ENCODE measurements around the gene MAST4. TPM values are rescaled to one million over a fixed set of nuclear protein-coding genes. Genes with fewer than 3 reads are reported as not detected.
"Not testable (repeated sequence)": the region's sequence is repeated elsewhere in the genome, so short reads cannot be mapped to it uniquely, and the experiment has no call there.

MAST4 gene
- total RNA-seq, 2 donors from 2014 or later: 9.5 to 20.8 TPM

DNA sequence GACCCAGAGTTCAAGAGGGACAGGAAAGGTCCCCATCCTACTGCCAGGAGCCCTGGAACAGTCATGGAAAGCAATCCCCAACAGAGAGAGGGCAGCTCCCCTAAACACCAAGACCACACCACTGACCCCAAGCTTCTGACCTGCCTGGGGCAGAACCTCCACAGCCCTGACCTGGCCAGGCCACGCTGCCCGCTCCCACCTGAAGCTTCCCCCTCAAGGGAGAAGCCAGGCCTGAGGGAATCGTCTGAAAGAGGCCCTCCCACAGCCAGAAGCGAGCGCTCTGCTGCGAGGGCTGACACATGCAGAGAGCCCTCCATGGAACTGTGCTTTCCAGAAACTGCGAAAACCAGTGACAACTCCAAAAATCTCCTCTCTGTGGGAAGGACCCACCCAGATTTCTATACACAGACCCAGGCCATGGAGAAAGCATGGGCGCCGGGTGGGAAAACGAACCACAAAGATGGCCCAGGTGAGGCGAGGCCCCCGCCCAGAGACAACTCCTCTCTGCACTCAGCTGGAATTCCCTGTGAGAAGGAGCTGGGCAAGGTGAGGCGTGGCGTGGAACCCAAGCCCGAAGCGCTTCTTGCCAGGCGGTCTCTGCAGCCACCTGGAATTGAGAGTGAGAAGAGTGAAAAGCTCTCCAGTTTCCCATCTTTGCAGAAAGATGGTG lies 568.8 kb downstream of the MAST4 start:
- H3K4me1 ChIP-seq: peaks cover 4% of the 10 kb centered on the region

DNA sequence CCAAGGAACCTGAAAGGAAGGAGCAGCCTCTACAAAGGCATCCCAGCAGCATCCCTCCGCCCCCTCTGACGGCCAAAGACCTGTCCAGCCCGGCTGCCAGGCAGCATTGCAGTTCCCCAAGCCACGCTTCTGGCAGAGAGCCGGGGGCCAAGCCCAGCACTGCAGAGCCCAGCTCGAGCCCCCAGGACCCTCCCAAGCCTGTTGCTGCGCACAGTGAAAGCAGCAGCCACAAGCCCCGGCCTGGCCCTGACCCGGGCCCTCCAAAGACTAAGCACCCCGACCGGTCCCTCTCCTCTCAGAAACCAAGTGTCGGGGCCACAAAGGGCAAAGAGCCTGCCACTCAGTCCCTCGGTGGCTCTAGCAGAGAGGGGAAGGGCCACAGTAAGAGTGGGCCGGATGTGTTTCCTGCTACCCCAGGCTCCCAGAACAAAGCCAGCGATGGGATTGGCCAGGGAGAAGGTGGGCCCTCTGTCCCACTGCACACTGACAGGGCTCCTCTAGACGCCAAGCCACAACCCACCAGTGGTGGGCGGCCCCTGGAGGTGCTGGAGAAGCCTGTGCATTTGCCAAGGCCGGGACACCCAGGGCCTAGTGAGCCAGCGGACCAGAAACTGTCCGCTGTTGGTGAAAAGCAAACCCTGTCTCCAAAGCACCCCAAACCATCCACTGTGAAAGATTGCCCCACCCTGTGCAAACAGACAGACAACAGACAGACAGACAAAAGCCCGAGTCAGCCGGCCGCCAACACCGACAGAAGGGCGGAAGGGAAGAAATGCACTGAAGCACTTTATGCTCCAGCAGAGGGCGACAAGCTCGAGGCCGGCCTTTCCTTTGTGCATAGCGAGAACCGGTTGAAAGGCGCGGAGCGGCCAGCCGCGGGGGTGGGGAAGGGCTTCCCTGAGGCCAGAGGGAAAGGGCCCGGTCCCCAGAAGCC lies 569.6 kb downstream of the MAST4 start:
- TF ChIP-seq, protein P1, sequence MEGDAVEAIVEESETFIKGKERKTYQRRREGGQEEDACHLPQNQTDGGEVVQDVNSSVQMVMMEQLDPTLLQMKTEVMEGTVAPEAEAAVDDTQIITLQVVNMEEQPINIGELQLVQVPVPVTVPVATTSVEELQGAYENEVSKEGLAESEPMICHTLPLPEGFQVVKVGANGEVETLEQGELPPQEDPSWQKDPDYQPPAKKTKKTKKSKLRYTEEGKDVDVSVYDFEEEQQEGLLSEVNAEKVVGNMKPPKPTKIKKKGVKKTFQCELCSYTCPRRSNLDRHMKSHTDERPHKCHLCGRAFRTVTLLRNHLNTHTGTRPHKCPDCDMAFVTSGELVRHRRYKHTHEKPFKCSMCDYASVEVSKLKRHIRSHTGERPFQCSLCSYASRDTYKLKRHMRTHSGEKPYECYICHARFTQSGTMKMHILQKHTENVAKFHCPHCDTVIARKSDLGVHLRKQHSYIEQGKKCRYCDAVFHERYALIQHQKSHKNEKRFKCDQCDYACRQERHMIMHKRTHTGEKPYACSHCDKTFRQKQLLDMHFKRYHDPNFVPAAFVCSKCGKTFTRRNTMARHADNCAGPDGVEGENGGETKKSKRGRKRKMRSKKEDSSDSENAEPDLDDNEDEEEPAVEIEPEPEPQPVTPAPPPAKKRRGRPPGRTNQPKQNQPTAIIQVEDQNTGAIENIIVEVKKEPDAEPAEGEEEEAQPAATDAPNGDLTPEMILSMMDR (IDR thresholded peaks at IDR 0.05): peak; percentile 82
- no peaks in the 10 kb centered on the region for H3K27me3 ChIP-seq
- peak overlapping the region; percentile 31 for H3K4me3 ChIP-seq
- peaks cover 4% of the 10 kb centered on the region for H3K4me1 ChIP-seq
- H3K9me3 ChIP-seq: no peaks in the 10 kb centered on the region
- peak overlapping the region; percentile 37 to 62 for H3K9ac ChIP-seq (ENCODE audit: low read depth in 2 of 2, low read length in 2 of 2)
- H3K27ac ChIP-seq: peak overlapping the region; percentile 63
- DNase-seq: peak; percentile 91
- intact Hi-C loops (cut with DNase I): loop anchor here (5.0 kb wide), 1 partner anchor 42 kb away; no protein-coding TSS in a partner anchor
- H3K36me3 ChIP-seq: no peaks in the 10 kb centered on the region

More for the DNA sequence above, 568.8 kb downstream of the MAST4 start:
- Histone ChIP-seq H3K27ac (no peak overlapping the region), H3K9ac (ENCODE audit: low read depth in 2 of 2, low read length in 2 of 2) (no peak overlapping the region), H3K36me3 (no peaks in the 10 kb centered on the region), H3K4me3 (no peak overlapping the region), H3K9me3 (no peaks in the 10 kb centered on the region), H3K27me3 (no peaks in the 10 kb centered on the region)
- no peak for DNase-seq
- intact Hi-C loops (cut with DNase I): loop anchor here (5.0 kb wide), 1 partner anchor 42 kb away; no protein-coding TSS in a partner anchor
- TF ChIP-seq, protein P1 (IDR thresholded peaks at IDR 0.05): no peak

DNA sequence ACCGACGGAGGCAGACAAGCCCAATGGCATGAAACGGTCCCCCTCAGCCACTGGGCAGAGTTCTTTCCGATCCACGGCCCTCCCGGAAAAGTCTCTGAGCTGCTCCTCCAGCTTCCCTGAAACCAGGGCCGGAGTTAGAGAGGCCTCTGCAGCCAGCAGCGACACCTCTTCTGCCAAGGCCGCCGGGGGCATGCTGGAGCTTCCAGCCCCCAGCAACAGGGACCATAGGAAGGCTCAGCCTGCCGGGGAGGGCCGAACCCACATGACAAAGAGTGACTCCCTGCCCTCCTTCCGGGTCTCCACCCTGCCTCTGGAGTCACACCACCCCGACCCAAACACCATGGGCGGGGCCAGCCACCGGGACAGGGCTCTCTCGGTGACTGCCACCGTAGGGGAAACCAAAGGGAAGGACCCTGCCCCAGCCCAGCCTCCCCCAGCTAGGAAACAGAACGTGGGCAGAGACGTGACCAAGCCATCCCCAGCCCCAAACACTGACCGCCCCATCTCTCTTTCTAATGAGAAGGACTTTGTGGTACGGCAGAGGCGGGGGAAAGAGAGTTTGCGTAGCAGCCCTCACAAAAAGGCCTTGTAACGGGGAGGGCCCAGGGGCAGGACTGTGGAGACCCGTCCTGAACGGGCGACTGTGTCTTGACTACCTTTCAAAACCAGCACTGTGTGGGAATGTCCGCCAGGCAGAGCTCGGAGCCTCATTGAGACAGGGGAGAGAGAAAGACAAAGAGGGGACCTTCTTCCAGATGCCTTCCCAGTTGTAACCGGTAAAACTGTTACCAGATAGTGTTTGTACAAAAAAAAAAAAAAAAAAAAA lies 570.5 kb downstream of the MAST4 start:
- peak overlapping the region; percentile 63 for H3K27ac ChIP-seq
- H3K4me3 ChIP-seq: peak overlapping the region; percentile 31
- peaks cover 4% of the 10 kb centered on the region for H3K4me1 ChIP-seq
- H3K27me3 ChIP-seq: no peaks in the 10 kb centered on the region
- intact Hi-C loops (cut with DNase I): loop anchor here (5.0 kb wide), 1 partner anchor 41 kb away; no protein-coding TSS in a partner anchor
- H3K36me3 ChIP-seq: no peaks in the 10 kb centered on the region
- no peaks in the 10 kb centered on the region for H3K9me3 ChIP-seq
- TF ChIP-seq, protein P1 (IDR thresholded peaks at IDR 0.05): peak; percentile 25
- H3K9ac ChIP-seq (ENCODE audit: low read depth in 2 of 2, low read length in 2 of 2): peak overlapping the region; percentile 37 to 62
- peak; percentile 75 for DNase-seq

DNA sequence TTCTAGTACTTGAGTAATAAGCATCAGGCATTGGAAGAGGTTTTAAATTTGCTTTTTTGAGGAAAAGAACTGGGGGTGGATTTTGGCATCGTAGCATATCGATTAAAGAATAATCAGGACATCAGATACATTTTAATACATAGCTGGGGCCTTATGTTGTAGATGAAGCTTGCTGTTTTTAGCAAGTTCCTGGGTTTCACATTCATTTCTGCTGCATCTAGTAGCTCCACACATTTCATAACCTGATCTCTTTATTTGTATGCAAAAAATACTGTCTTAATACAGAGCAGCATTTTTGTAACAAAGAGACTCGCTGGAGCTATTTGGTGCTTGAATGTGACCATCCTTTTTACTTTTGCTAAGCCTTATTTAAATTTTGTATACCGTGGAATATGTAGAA lies 571.9 kb downstream of the MAST4 start:
- no peak for DNase-seq
- Histone ChIP-seq H3K27ac (no peak overlapping the region), H3K4me1 (peaks cover 4% of the 10 kb centered on the region), H3K36me3 (no peaks in the 10 kb centered on the region), H3K4me3 (no peak overlapping the region), H3K27me3 (no peaks in the 10 kb centered on the region), H3K9me3 (no peaks in the 10 kb centered on the region), H3K9ac (ENCODE audit: low read depth in 2 of 2, low read length in 2 of 2) (no peak overlapping the region)
- TF ChIP-seq, protein P1 (IDR thresholded peaks at IDR 0.05): no peak
- intact Hi-C loops (cut with DNase I): loop anchor here (5.0 kb wide), 1 partner anchor 39 kb away; no protein-coding TSS in a partner anchor

DNA sequence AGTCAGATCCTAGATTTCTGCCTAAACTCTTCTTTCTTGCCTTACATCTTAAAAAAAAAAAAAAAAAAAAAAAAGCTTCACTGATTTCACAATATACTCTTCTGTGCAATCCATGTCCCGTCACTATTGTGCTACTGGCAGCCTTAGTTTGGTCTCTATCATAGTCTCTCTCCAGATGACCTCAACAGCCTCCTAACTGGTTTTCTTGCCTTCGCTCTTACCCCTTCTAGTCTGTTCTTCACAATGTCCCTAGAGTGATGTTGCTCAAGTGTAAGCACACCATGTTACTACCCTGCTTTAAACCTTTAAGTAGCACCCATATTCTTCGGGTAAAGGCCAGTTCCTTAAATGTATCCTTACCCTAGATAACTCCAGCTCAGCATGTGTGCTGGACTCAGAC lies 574.6 kb downstream of the MAST4 start:
- TF ChIP-seq, protein P1 (IDR thresholded peaks at IDR 0.05): no peak
- intact Hi-C loops (cut with DNase I): no loop called here
- H3K4me1 ChIP-seq: peaks cover 2% of the 10 kb centered on the region
- no peaks in the 10 kb centered on the region for H3K9me3 ChIP-seq
- no peaks in the 10 kb centered on the region for H3K27me3 ChIP-seq
- no peak overlapping the region for H3K4me3 ChIP-seq
- no peak overlapping the region for H3K27ac ChIP-seq
- no peaks in the 10 kb centered on the region for H3K36me3 ChIP-seq
- H3K9ac ChIP-seq (ENCODE audit: low read depth in 2 of 2, low read length in 2 of 2): no peak overlapping the region
- DNase-seq: no peak

DNA sequence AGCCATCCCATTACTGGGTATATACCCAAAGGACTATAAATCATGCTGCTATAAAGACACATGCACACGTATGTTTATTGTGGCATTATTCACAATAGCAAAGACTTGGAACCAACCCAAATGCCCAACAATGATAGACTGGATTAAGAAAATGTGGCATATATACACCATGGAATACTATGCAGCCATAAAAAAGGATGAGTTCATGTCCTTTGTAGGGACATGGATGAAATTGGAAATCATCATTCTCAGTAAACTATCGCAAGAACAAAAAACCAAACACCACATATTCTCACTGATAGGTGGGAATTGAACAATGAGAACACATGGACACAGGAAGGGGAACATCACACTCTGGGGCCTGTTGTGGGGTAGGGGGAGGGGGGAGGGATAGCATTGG lies 577.2 kb downstream of the MAST4 start:
- H3K27me3 ChIP-seq; H3K27ac ChIP-seq; H3K9ac ChIP-seq (ENCODE audit: low read depth in 2 of 2, low read length in 2 of 2); H3K4me3 ChIP-seq; H3K9me3 ChIP-seq; intact Hi-C loops (cut with DNase I); H3K36me3 ChIP-seq; DNase-seq; H3K4me1 ChIP-seq: not testable (repeated sequence)
